Measurements from ENCODE around the gene NFYB.

Gene NFYB

DNA sequence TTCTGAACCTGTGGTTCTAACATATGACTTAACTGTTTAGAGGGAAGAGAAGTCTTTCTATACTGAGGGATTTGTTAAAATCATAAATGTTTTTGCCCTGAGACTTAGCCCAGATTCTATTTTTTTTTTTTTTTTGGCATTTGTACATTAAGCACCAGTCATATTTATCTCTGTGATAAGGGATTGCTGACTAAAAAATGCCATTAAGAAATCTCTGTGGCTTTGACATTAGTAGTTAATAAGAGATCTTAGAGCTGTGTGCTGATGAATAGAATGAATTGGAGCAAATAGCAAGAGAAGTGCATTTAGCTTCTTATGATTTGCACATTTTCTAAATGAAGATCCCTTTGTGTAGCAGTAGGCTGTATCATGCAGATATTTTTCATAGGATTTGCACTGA lies 32.5 kb downstream of the NFYB start:
- H3K27me3 ChIP-seq (ENCODE audit: low read length), result no peaks in the 10 kb centered on the region
- H3F3A ChIP-seq (ENCODE audit: insufficient read depth), result no peaks in the 10 kb centered on the region
- no peaks in the 10 kb centered on the region for H4K20me1 ChIP-seq (ENCODE audit: low read depth, low read length)
- H3K79me2 ChIP-seq (ENCODE audit: insufficient read depth, low read length), result no peaks in the 10 kb centered on the region
- peaks cover 9% of the 10 kb centered on the region; the same call in 1 of the 2 replicates for H3K36me3 ChIP-seq (ENCODE audit: low read length)
- no peaks in the 10 kb centered on the region for H3K9me2 ChIP-seq (replicated peaks; ENCODE audit: insufficient read depth, low read length)
- no peak overlapping the region for H3K27ac ChIP-seq (ENCODE audit: low read depth, low read length)
- no peak overlapping the region for H3K4me2 ChIP-seq (ENCODE audit: low read depth, low read length, poor library complexity, severe bottlenecking)
- H3K4me3 ChIP-seq (ENCODE audit: insufficient read depth, low read length, poor library complexity, severe bottlenecking), result no peak overlapping the region
- H3K9me3 ChIP-seq (ENCODE audit: insufficient read depth, low read length), result no peaks in the 10 kb centered on the region
- H3K9ac ChIP-seq (ENCODE audit: low read length), result no peak overlapping the region
- H2AFZ ChIP-seq (ENCODE audit: low read depth, low read length, severe bottlenecking), result no peak overlapping the region
- TF ChIP-seq EZH2phosphoT487 (conservative IDR thresholded peaks at IDR 0.05; ENCODE audit: low read length), result no peak
- TF ChIP-seq, protein P1, sequence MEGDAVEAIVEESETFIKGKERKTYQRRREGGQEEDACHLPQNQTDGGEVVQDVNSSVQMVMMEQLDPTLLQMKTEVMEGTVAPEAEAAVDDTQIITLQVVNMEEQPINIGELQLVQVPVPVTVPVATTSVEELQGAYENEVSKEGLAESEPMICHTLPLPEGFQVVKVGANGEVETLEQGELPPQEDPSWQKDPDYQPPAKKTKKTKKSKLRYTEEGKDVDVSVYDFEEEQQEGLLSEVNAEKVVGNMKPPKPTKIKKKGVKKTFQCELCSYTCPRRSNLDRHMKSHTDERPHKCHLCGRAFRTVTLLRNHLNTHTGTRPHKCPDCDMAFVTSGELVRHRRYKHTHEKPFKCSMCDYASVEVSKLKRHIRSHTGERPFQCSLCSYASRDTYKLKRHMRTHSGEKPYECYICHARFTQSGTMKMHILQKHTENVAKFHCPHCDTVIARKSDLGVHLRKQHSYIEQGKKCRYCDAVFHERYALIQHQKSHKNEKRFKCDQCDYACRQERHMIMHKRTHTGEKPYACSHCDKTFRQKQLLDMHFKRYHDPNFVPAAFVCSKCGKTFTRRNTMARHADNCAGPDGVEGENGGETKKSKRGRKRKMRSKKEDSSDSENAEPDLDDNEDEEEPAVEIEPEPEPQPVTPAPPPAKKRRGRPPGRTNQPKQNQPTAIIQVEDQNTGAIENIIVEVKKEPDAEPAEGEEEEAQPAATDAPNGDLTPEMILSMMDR (IDR thresholded peaks at IDR 0.05; ENCODE audit: insufficient read depth, low read length, poor library complexity, severe bottlenecking), result no peak

DNA sequence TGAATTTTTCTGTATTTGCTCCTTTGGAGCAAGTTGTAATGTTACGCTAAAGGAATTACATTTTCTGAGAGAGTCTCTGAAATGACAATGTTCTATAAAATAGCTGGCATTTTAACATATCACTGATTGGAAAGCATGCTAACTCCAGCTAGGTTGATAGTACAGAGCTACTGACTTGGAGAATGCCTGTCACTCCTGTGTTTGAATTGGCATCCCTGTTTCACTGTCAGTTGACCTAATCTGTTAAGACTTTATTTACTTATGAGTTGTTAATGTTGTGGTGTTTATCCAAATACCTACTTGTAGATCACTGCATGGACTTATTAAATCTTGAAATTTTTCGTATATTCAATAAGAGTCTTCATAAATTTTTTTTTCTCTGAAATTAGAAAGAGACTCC lies 40.1 kb downstream of the NFYB start:
- no peak overlapping the region for H2AFZ ChIP-seq (ENCODE audit: low read depth, low read length, severe bottlenecking)
- no peak overlapping the region for H3K4me2 ChIP-seq (ENCODE audit: low read depth, low read length, poor library complexity, severe bottlenecking)
- no peak overlapping the region for H3K9ac ChIP-seq (ENCODE audit: low read length)
- H4K20me1 ChIP-seq (ENCODE audit: low read depth, low read length), result no peaks in the 10 kb centered on the region
- no peaks in the 10 kb centered on the region for H3K79me2 ChIP-seq (ENCODE audit: insufficient read depth, low read length)
- H3K9me3 ChIP-seq (ENCODE audit: insufficient read depth, low read length), result no peaks in the 10 kb centered on the region
- TF ChIP-seq, protein P1 (IDR thresholded peaks at IDR 0.05; ENCODE audit: insufficient read depth, low read length, poor library complexity, severe bottlenecking), result no peak
- no peak for TF ChIP-seq EZH2phosphoT487 (conservative IDR thresholded peaks at IDR 0.05; ENCODE audit: low read length)
- no peak overlapping the region for H3K27ac ChIP-seq (ENCODE audit: low read depth, low read length)
- H3K4me3 ChIP-seq (ENCODE audit: insufficient read depth, low read length, poor library complexity, severe bottlenecking), result no peak overlapping the region
- H3K9me2 ChIP-seq (replicated peaks; ENCODE audit: insufficient read depth, low read length), result no peaks in the 10 kb centered on the region
- H3K36me3 ChIP-seq (ENCODE audit: low read length), result peaks cover 25% of the 10 kb centered on the region; the same call in 1 of the 2 replicates
- H3K27me3 ChIP-seq (ENCODE audit: low read length), result no peaks in the 10 kb centered on the region
- H3F3A ChIP-seq (ENCODE audit: insufficient read depth), result no peaks in the 10 kb centered on the region

DNA sequence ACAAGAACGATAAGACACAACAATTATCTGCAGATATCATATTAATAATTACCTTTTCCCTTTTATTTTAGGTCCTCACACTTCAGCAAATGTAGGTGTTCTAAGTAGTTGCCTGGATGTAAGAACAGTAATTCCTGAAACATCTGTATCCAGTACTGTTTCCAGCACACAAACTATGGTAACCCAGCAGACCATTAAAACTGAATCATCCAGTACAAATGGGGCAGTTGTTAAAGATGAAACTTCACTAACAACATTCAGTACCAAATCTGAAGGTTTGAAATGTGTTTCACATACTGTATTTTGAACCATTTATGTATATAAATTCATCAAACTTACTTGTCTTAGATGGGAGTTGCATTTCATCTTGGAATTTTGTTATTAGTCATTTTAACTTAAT lies 42.7 kb downstream of the NFYB start:
- no peaks in the 10 kb centered on the region for H4K20me1 ChIP-seq (ENCODE audit: low read depth, low read length)
- no peaks in the 10 kb centered on the region for H3K79me2 ChIP-seq (ENCODE audit: insufficient read depth, low read length)
- no peaks in the 10 kb centered on the region for H3F3A ChIP-seq (ENCODE audit: insufficient read depth)
- no peaks in the 10 kb centered on the region for H3K9me2 ChIP-seq (replicated peaks; ENCODE audit: insufficient read depth, low read length)
- H2AFZ ChIP-seq (ENCODE audit: low read depth, low read length, severe bottlenecking), result no peak overlapping the region
- H3K27ac ChIP-seq (ENCODE audit: low read depth, low read length), result no peak overlapping the region
- no peaks in the 10 kb centered on the region for H3K27me3 ChIP-seq (ENCODE audit: low read length)
- peaks cover 22% of the 10 kb centered on the region; the same call in 1 of the 2 replicates for H3K36me3 ChIP-seq (ENCODE audit: low read length)
- no peak overlapping the region for H3K4me3 ChIP-seq (ENCODE audit: insufficient read depth, low read length, poor library complexity, severe bottlenecking)
- no peaks in the 10 kb centered on the region for H3K9me3 ChIP-seq (ENCODE audit: insufficient read depth, low read length)
- TF ChIP-seq, protein P1 (IDR thresholded peaks at IDR 0.05; ENCODE audit: insufficient read depth, low read length, poor library complexity, severe bottlenecking), result no peak
- no peak for TF ChIP-seq EZH2phosphoT487 (conservative IDR thresholded peaks at IDR 0.05; ENCODE audit: low read length)
- H3K9ac ChIP-seq (ENCODE audit: low read length), result no peak overlapping the region
- H3K4me2 ChIP-seq (ENCODE audit: low read depth, low read length, poor library complexity, severe bottlenecking), result no peak overlapping the region
